Smooth muscle cell (in vitro differentiated cells): ENCODE results near the gene PICALM. TPM values are rescaled to one million over a fixed set of nuclear protein-coding genes. Genes with fewer than 3 reads are reported as not detected.
A peak's percentile ranks its signal among the peaks of the same experiment; 100 is the strongest.

Source experiments
- DNase-seq: peaks from one replicate; lab custom pipeline; 2025; ENCODE audit not compliant: unreplicated experiment; lab: John Stamatoyannopoulos, UW
- H2AFZ ChIP-seq: fragments of 200-600 bp; sonication (generic); 2 replicates; pipeline ENCODE4 v1.6.0; 2016; ENCODE audit warnings: antibody characterized with exemption, low read depth, mild to moderate bottlenecking
- H3F3A ChIP-seq: fragments of 200-600 bp; sonication (generic); 2 replicates; pipeline ENCODE4 v1.6.0; 2017; ENCODE audit warnings: antibody characterized with exemption, low read depth
- H3K27ac ChIP-seq: fragments of 200-600 bp; sonication (generic); 2 replicates; pipeline ENCODE4 v1.5.1; 2016; ENCODE audit warnings: low read depth, mild to moderate bottlenecking
- H3K27me3 ChIP-seq: fragments of 200-600 bp; sonication (generic); 2 replicates; pipeline ENCODE4 v1.6.1; 2016; ENCODE audit warnings: low read depth, mild to moderate bottlenecking
- H3K36me3 ChIP-seq: fragments of 200-600 bp; sonication (generic); 2 replicates; pipeline ENCODE4 v1.5.1; 2016; ENCODE audit warnings: low read depth
- H3K4me1 ChIP-seq: fragments of 200-600 bp; sonication (generic); 2 replicates; pipeline ENCODE4 v1.5.1; 2016; ENCODE audit warnings: low read depth
- H3K4me2 ChIP-seq: fragments of 200-600 bp; sonication (generic); 2 replicates; pipeline ENCODE4 v1.6.0; 2016; ENCODE audit warnings: mild to moderate bottlenecking
- H3K4me3 ChIP-seq: fragments of 200-600 bp; sonication (generic); 2 replicates; pipeline ENCODE4 v1.5.1; 2016; ENCODE audit warnings: mild to moderate bottlenecking
- H3K79me2 ChIP-seq: fragments of 200-600 bp; sonication (generic); 2 replicates; pipeline ENCODE4 v1.6.0; 2016; ENCODE audit warnings: low read depth, mild to moderate bottlenecking
- H3K9ac ChIP-seq: fragments of 200-600 bp; sonication (generic); 2 replicates; pipeline ENCODE4 v1.6.0; 2016; ENCODE audit warnings: low read depth
- H3K9me3 ChIP-seq: fragments of 200-600 bp; sonication (generic); replicated peaks from 2 replicates; pipeline ENCODE4 v1.5.1; 2016; ENCODE audit warnings: low read depth
- H4K20me1 ChIP-seq: fragments of 200-600 bp; sonication (generic); 2 replicates; pipeline ENCODE4 v1.6.0; 2016; ENCODE audit warnings: low read depth
- CTCF ChIP-seq: fragments of 200-600 bp; sonication (generic); IDR thresholded peaks from 2 replicates; pipeline ENCODE4 v1.5.1; 2017; ENCODE audit warnings: borderline replicate concordance, mild to moderate bottlenecking, antibody characterized with exemption; ENCODE audit not compliant: insufficient read depth, poor library complexity, severe bottlenecking
- WGBS: methylation state at CpG from one replicate; pipeline ENCODE4 v1.1.7; 2016; ENCODE audit warnings: low lambda C conversion rate; 5-methylcytosine and 5-hydroxymethylcytosine counted together
- polyA plus RNA-seq: library from polyadenylated mRNA; unstranded; fragments of >200 nt; fragmentation: Nextera tagmentation; extraction: Ambion mirVana; gene quantifications from 2 replicates; pipeline ENCODE4 v1.2.1, GENCODE V29; 2016
- total RNA-seq: library from RNA; depleted of rRNA; stranded (reverse); fragments of >200 nt; gene quantifications from 2 replicates; pipeline ENCODE4 v1.2.3, GENCODE V29; 2014

PICALM gene
- total and polyA plus RNA-seq, 2 experiments from 2014 or later: 72.9 to 420 TPM

GRCh38 chr11:86062719-86063118 lies 6.2 kb downstream of the PICALM start:
- Histone ChIP-seq H3K36me3 (no peaks in the 10 kb centered on the region), H2AFZ (no peak overlapping the region), H3F3A (peaks cover 3% of the 10 kb centered on the region), H3K27me3 (no peaks in the 10 kb centered on the region), H3K9me3 (no peaks in the 10 kb centered on the region), H3K4me2 (peak overlapping the region; percentile 86), H3K27ac (peak overlapping the region; percentile 100), H3K79me2 (peaks cover 100% of the 10 kb centered on the region), H3K9ac (peak overlapping the region; percentile 89), H3K4me3 (peak overlapping the region; percentile 79), H3K4me1 (peaks cover 37% of the 10 kb centered on the region), H4K20me1 (peaks cover 100% of the 10 kb centered on the region)
- no peak for DNase-seq
- 58% methylated on average over 3 of the region's 3 CpGs for WGBS
- no peak for TF ChIP-seq CTCF

- H3K36me3 ChIP-seq: no peaks in the 10 kb centered on the region
- WGBS: 94% methylated on average over 11 of the region's 11 CpGs
- H3K27me3 ChIP-seq: no peaks in the 10 kb centered on the region
- no peaks in the 10 kb centered on the region for H3K9me3 ChIP-seq
- peaks cover 100% of the 10 kb centered on the region for H3K79me2 ChIP-seq
- peaks cover 100% of the 10 kb centered on the region for H4K20me1 ChIP-seq
- peaks cover 37% of the 10 kb centered on the region for H3K4me1 ChIP-seq
- no peak for DNase-seq
- no peak overlapping the region for H2AFZ ChIP-seq
- peak overlapping the region; percentile 4 for H3K4me2 ChIP-seq
- no peak for TF ChIP-seq CTCF
- peaks cover 3% of the 10 kb centered on the region for H3F3A ChIP-seq
- H3K9ac ChIP-seq: no peak overlapping the region
- peak overlapping the region; percentile 100 for H3K27ac ChIP-seq
- no peak overlapping the region for H3K4me3 ChIP-seq
Observed at GRCh38 chr11:86061483-86062205, 7.2 kb downstream of the PICALM start.

GRCh38 chr11:86060544-86060943 lies 8.3 kb downstream of the PICALM start:
- Histone ChIP-seq H3K36me3 (no peaks in the 10 kb centered on the region), H3K4me1 (peaks cover 29% of the 10 kb centered on the region), H3K9ac (no peak overlapping the region), H4K20me1 (peaks cover 100% of the 10 kb centered on the region), H3K27me3 (no peaks in the 10 kb centered on the region), H3K4me2 (peak overlapping the region; percentile 12), H3K27ac (peak overlapping the region; percentile 8), H2AFZ (no peak overlapping the region), H3K79me2 (peaks cover 100% of the 10 kb centered on the region), H3K4me3 (no peak overlapping the region), H3K9me3 (no peaks in the 10 kb centered on the region), H3F3A (peaks cover 3% of the 10 kb centered on the region)
- DNase-seq: no peak
- no peak for TF ChIP-seq CTCF

- peaks cover 11% of the 10 kb centered on the region for H3K4me1 ChIP-seq
- H3K9me3 ChIP-seq: no peaks in the 10 kb centered on the region
- H2AFZ ChIP-seq: no peak overlapping the region
- no peak overlapping the region for H3K9ac ChIP-seq
- H3K4me2 ChIP-seq: peak overlapping the region; percentile 39
- peaks cover 100% of the 10 kb centered on the region for H3K79me2 ChIP-seq
- no peaks in the 10 kb centered on the region for H3K36me3 ChIP-seq
- H3F3A ChIP-seq: peaks cover 3% of the 10 kb centered on the region
- TF ChIP-seq CTCF: no peak
- no peaks in the 10 kb centered on the region for H3K27me3 ChIP-seq
- peak overlapping the region; percentile 21 for H3K27ac ChIP-seq
- no peak for DNase-seq
- no peak overlapping the region for H3K4me3 ChIP-seq
- H4K20me1 ChIP-seq: peaks cover 100% of the 10 kb centered on the region
Observed at GRCh38 chr11:86058360-86058759, 10.5 kb downstream of the PICALM start.
